Mesendoderm (in vitro differentiated cells): Measurements from ENCODE around the gene CRTAC1.

ENCODE experiments used
- DNase-seq: peaks from one replicate; pipeline ENCODE4 v3.0.0; 2013
- H2AK5ac ChIP-seq: 2 replicates; pipeline ENCODE4 v1.6.1; 2013; ENCODE audit warnings: low read length, inconsistent platforms
- H2BK120ac ChIP-seq: 2 replicates; pipeline ENCODE4 v1.6.1; 2013; ENCODE audit warnings: low read depth, mild to moderate bottlenecking, low read length, moderate library complexity, mixed read lengths
- H2BK15ac ChIP-seq: replicated peaks from 2 replicates; pipeline ENCODE4 v1.6.1; 2013; ENCODE audit warnings: low read depth, mild to moderate bottlenecking, moderate library complexity
- H2BK5ac ChIP-seq: 2 replicates; pipeline ENCODE4 v1.6.1; 2013; ENCODE audit warnings: low read length, inconsistent platforms
- H3K18ac ChIP-seq: 2 replicates; pipeline ENCODE4 v1.6.1; 2013; ENCODE audit warnings: mild to moderate bottlenecking, low read length, mixed read lengths
- H3K23ac ChIP-seq: one replicate; pipeline ENCODE4 v1.6.1; 2013; ENCODE audit warnings: low read length
- H3K27ac ChIP-seq: 2 replicates; pipeline ENCODE4 v1.5.1; 2013; ENCODE audit warnings: low read depth, mild to moderate bottlenecking, inconsistent platforms, low read length, moderate library complexity
- H3K27me3 ChIP-seq: 2 replicates; pipeline ENCODE4 v1.6.1; 2013; ENCODE audit warnings: low read length, control low read depth, mild to moderate bottlenecking, inconsistent platforms; ENCODE audit not compliant: insufficient read depth, poor library complexity
- H3K36me3 ChIP-seq: 2 replicates; pipeline ENCODE4 v1.6.1; 2013; ENCODE audit warnings: low read length, inconsistent platforms; ENCODE audit not compliant: control insufficient read depth, insufficient read depth
- H3K4ac ChIP-seq: one replicate; pipeline ENCODE4 v1.6.1; 2013; ENCODE audit warnings: low read depth, mild to moderate bottlenecking, low read length, moderate library complexity
- H3K4me1 ChIP-seq: 2 replicates; pipeline ENCODE4 v1.6.1; 2013; ENCODE audit warnings: low read depth, low read length, inconsistent platforms; ENCODE audit not compliant: control insufficient read depth
- H3K4me2 ChIP-seq: 2 replicates; pipeline ENCODE4 v1.6.1; 2013; ENCODE audit warnings: low read length
- H3K4me3 ChIP-seq: 2 replicates; pipeline ENCODE4 v1.5.1; 2013; ENCODE audit warnings: mild to moderate bottlenecking, low read length
- H3K56ac ChIP-seq: one replicate; pipeline ENCODE4 v1.6.1; 2013; ENCODE audit warnings: low read length
- H3K79me1 ChIP-seq: 2 replicates; pipeline ENCODE4 v1.6.1; 2013; ENCODE audit warnings: low read length, inconsistent platforms
- H3K79me2 ChIP-seq: 2 replicates; pipeline ENCODE4 v1.6.1; 2013; ENCODE audit warnings: mild to moderate bottlenecking, low read length; ENCODE audit not compliant: control insufficient read depth, insufficient read depth
- H3K9ac ChIP-seq: 2 replicates; pipeline ENCODE4 v1.6.1; 2013; ENCODE audit warnings: low read length, inconsistent platforms
- H4K5ac ChIP-seq: one replicate; pipeline ENCODE4 v1.6.1; 2013; ENCODE audit warnings: low read length
- H4K8ac ChIP-seq: one replicate; pipeline ENCODE4 v1.6.1; 2013; ENCODE audit warnings: low read depth, mild to moderate bottlenecking, control low read depth, low read length, moderate library complexity
- WGBS: extraction: QIAGEN DNeasy Blood & Tissue Kit; methylation state at CpG from one replicate; pipeline ENCODE4 v1.1.7; 2013; ENCODE audit warnings: low lambda C conversion rate, missing lambda C conversion rate; ENCODE audit not compliant: insufficient coverage; ENCODE audit errors: extremely low coverage; 5-methylcytosine and 5-hydroxymethylcytosine counted together

The CRTAC1 gene

DNA sequence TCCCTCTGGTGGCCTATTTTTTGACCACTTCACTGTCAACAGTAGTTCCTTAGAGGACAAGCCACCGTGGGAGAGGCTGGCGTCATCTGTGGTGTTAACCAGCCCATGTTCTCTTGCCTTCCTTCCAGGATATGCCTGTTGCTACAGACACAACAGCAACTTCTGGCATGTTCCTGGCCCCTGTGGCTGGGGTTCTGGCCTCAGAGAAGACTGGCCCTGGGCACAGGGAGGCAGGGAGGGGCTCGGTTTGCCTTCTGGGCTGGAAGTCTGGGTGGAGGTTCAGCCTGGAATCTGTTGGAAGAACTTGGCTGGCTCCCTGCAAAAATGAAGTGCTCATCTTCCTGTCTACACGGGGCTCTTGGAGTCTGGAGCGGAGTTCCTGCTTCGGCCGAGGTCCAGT, 155.0 kb downstream of the CRTAC1 start:
- no peak for DNase-seq
- Histone ChIP-seq H2BK5ac (no peak overlapping the region), H3K4me1 (no peaks in the 10 kb centered on the region), H3K4me3 (no peak overlapping the region), H3K18ac (no peak overlapping the region), H3K4ac (no peak overlapping the region), H2AK5ac (no peak overlapping the region), H3K36me3 (no peaks in the 10 kb centered on the region), H3K27me3 (no peaks in the 10 kb centered on the region), H4K8ac (no peak overlapping the region), H3K27ac (no peak overlapping the region), H2BK120ac (no peak overlapping the region), H3K56ac (no peak overlapping the region), H2BK15ac (no peak overlapping the region), H3K9ac (no peak overlapping the region), H3K79me1 (no peaks in the 10 kb centered on the region), H3K23ac (no peak overlapping the region), H3K4me2 (no peak overlapping the region), H4K5ac (no peak overlapping the region), H3K79me2 (no peaks in the 10 kb centered on the region)
- no CpG with 5 or more reads among the region's 7 CpGs for WGBS

DNA sequence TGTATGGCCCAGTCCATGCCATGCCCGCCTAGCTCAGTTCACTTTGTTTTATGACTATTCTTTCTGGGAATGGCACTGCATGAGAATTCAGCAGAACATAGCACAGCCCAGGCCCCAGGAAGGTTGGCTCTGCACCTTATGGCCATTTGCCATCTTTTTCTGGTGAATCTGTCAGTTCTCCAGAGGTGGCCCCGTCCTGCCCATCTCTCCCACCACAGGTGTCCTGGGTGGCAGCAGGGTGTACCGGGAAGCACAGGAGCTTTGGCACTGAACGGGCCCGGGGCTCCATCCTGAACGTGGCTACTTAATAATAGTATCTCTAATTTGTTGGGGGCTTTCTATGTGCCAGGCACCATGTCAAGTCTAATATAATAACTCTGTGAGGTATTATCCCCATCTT, 156.1 kb downstream of the CRTAC1 start:
- Histone ChIP-seq H3K4me1 (peaks cover 3% of the 10 kb centered on the region), H2BK15ac (no peak overlapping the region), H3K56ac (no peak overlapping the region), H3K27ac (no peak overlapping the region), H3K27me3 (no peaks in the 10 kb centered on the region), H3K18ac (no peak overlapping the region), H3K4ac (no peak overlapping the region), H4K5ac (no peak overlapping the region), H3K79me1 (no peaks in the 10 kb centered on the region), H2BK120ac (no peak overlapping the region), H3K4me3 (no peak overlapping the region), H4K8ac (no peak overlapping the region), H3K79me2 (no peaks in the 10 kb centered on the region), H3K4me2 (no peak overlapping the region), H2BK5ac (no peak overlapping the region), H2AK5ac (no peak overlapping the region), H3K9ac (no peak overlapping the region), H3K23ac (no peak overlapping the region), H3K36me3 (no peaks in the 10 kb centered on the region)
- no peak for DNase-seq
- no CpG with 5 or more reads among the region's 6 CpGs for WGBS

DNA sequence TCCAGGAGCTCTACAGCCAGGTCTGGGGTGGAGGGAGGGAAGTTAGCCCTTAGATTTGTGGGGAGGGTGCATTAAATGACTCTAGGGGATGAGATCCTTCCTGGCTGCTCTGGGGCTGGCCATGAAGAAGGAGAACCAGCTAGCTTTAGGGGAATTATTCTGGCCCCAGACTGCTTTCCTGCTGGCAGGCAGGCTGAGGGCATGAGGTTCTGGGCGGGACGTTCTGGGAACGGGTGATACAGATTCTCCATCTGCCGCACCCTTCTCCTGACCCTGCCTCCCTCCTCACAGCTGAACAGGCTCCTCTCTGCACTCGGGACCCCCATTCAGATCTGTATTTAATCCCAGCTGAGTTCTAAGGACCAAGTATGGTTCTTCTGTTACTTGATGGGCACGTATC, 156.9 kb downstream of the CRTAC1 start:
- whole genome bisulfite sequencing = no CpG with 5 or more reads among the region's 6 CpGs
- Histone ChIP-seq H2BK5ac (no peak overlapping the region), H3K27me3 (no peaks in the 10 kb centered on the region), H3K23ac (no peak overlapping the region), H4K8ac (no peak overlapping the region), H3K4ac (no peak overlapping the region), H3K18ac (no peak overlapping the region), H3K27ac (no peak overlapping the region), H3K4me2 (no peak overlapping the region), H3K9ac (no peak overlapping the region), H2AK5ac (no peak overlapping the region), H3K79me2 (no peaks in the 10 kb centered on the region), H3K4me3 (no peak overlapping the region), H4K5ac (no peak overlapping the region), H2BK15ac (no peak overlapping the region), H2BK120ac (no peak overlapping the region), H3K4me1 (peaks cover 7% of the 10 kb centered on the region), H3K79me1 (no peaks in the 10 kb centered on the region), H3K56ac (no peak overlapping the region), H3K36me3 (no peaks in the 10 kb centered on the region)
- DNase-seq = no peak

DNA sequence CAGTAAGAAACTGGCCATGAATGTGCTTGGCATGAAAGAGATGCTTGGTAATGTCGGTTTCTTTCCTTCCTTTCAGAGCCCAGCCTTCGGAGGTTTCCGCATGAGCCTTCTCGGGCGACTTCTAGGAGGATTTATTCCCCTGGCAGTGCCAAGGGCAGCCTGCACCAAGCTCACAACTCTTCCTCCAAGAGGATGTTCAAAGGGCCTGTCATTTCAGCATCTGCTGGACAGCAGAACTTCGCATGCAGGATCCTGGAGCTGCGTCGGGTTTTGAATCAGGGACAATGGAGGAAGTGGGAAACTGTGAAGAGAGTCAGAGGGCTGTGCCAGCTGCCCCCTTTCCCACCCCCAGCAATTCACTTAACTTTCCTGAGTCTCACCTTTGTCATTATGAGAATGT, 159.4 kb downstream of the CRTAC1 start:
- no peak overlapping the region for H3K56ac ChIP-seq
- WGBS = no CpG with 5 or more reads among the region's 8 CpGs

DNA sequence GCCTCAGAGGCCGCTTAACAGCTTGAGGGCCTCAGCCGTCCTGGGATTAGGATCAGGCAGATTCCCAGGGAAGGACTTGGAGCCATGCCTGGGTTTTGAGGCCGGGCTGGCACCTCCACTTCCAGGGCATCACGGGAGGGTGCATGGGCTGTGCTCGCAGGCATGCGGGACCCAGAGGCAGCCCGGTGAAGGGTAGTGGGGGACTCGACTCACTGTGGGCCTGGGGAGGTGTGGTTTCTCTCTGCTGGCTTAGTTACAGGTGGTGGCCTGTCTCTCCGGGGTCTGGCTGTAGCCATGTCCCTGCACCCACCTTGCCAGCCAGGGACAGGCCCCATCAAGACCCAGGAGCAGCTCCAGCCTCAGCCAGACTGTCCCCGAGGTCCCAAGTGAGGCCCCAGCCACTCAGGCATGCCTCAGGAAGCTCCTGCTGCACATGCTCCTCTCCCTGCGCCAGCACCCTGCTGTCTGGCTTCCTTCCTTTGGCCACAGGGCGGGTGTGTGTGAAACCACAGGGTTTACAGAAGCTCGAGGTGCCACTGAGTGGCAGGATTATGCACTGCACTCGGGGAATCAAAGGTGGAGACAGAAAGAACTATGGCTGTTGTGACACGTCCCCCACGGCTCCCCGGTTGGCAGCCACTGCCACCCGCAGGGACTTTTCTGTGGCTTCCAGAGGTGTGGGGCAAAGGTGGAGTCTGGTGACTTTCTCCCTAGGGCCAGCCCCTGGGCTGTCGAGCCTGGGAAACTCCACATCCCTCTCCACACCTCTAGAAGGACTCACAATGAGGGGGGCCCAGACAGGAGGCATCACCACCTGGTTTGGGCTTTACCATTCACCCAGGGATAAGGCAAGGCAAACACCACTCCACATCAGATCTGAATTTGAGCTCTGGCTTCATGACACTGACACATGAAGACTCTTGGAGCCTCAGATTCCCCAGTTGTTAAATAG, 161.1 kb downstream of the CRTAC1 start:
- Histone ChIP-seq H3K4me1 (peaks cover 7% of the 10 kb centered on the region), H3K4me3 (no peak overlapping the region), H3K79me2 (no peaks in the 10 kb centered on the region), H3K27ac (no peak overlapping the region), H3K23ac (peak overlapping the region; percentile 80), H3K4me2 (no peak overlapping the region), H2BK120ac (no peak overlapping the region), H3K4ac (no peak overlapping the region), H3K27me3 (no peaks in the 10 kb centered on the region), H2BK15ac (no peak overlapping the region), H3K36me3 (no peaks in the 10 kb centered on the region), H4K5ac (no peak overlapping the region), H2BK5ac (peak overlapping the region; percentile 65), H3K79me1 (no peaks in the 10 kb centered on the region), H2AK5ac (no peak overlapping the region), H4K8ac (no peak overlapping the region), H3K56ac (peak overlapping the region; percentile 75), H3K18ac (no peak overlapping the region), H3K9ac (peak overlapping the region; percentile 50)
- no CpG with 5 or more reads among the region's 19 CpGs for WGBS
- peak; percentile 95 for DNase-seq

More for the DNA sequence above, 159.4 kb downstream of the CRTAC1 start:
- Histone ChIP-seq H2AK5ac (no peak overlapping the region), H3K79me2 (no peaks in the 10 kb centered on the region), H3K23ac (no peak overlapping the region), H3K4me1 (peaks cover 7% of the 10 kb centered on the region), H2BK15ac (no peak overlapping the region), H3K27ac (no peak overlapping the region), H4K8ac (no peak overlapping the region), H3K4me3 (no peak overlapping the region), H3K36me3 (no peaks in the 10 kb centered on the region), H3K4ac (no peak overlapping the region), H3K9ac (no peak overlapping the region), H3K79me1 (no peaks in the 10 kb centered on the region), H3K18ac (no peak overlapping the region), H3K27me3 (no peaks in the 10 kb centered on the region), H3K4me2 (no peak overlapping the region), H4K5ac (no peak overlapping the region), H2BK120ac (no peak overlapping the region), H2BK5ac (no peak overlapping the region)
- no peak for DNase-seq
